Esophagus squamous epithelium (tissue), 4 donors: ENCODE data around the gene RSPH6A.

ENCODE experiments used
- POLR2A ChIP-seq, 4 donors: fragments of 450-650 bp; IDR thresholded peaks; one replicate each; pipeline ENCODE4 v1.6.1; 2017; ENCODE audit warnings: antibody characterized with exemption in 4 of 4, mild to moderate bottlenecking in 4 of 4, moderate library complexity in 3 of 4
- TF ChIP-seq, protein P1 (sequence below), 6 experiments: fragments of 450-650 bp in 4 of 6; fragments of 200-600 bp in 2 of 6; sonication (generic) in 2 of 6; IDR thresholded peaks; one replicate each; pipeline ENCODE4 v1.5.1; 2016 to 2019; ENCODE audit warnings: antibody characterized with exemption in 6 of 6, mild to moderate bottlenecking in 4 of 6, moderate library complexity in 4 of 6

DNA sequence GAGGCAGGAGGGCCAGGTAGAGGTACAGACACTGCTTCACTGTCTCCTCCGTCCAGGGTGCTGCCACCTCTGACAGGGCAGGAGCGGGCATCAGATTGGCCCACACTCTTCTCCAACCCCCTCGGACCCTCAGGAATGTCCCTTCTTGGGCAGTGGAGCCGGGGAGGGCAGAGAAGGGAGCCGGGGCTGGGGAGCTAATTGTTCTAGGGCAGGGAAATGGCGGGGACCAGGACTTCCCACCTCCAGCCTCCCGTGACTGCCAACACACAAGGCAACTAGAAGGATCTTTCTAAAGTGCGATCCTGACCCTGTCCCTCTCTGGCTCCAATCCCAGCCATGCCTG is 10.1 kb upstream of the RSPH6A start:
- TF ChIP-seq, protein P1, sequence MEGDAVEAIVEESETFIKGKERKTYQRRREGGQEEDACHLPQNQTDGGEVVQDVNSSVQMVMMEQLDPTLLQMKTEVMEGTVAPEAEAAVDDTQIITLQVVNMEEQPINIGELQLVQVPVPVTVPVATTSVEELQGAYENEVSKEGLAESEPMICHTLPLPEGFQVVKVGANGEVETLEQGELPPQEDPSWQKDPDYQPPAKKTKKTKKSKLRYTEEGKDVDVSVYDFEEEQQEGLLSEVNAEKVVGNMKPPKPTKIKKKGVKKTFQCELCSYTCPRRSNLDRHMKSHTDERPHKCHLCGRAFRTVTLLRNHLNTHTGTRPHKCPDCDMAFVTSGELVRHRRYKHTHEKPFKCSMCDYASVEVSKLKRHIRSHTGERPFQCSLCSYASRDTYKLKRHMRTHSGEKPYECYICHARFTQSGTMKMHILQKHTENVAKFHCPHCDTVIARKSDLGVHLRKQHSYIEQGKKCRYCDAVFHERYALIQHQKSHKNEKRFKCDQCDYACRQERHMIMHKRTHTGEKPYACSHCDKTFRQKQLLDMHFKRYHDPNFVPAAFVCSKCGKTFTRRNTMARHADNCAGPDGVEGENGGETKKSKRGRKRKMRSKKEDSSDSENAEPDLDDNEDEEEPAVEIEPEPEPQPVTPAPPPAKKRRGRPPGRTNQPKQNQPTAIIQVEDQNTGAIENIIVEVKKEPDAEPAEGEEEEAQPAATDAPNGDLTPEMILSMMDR (IDR thresholded peaks at IDR 0.05) = no peak
- no peak for TF ChIP-seq POLR2A (IDR thresholded peaks at IDR 0.05)
